Upper lobe of left lung (tissue), 6 donors: Measurements from ENCODE around the gene APBB1IP. TPM values are rescaled to one million over a fixed set of nuclear protein-coding genes. Genes with fewer than 3 reads are reported as not detected.
"Not testable (repeated sequence)": the region's sequence is repeated elsewhere in the genome, so short reads cannot be mapped to it uniquely, and the experiment has no call there.

Source experiments
- ATAC-seq, 2 donors: fragments of 200-7000 bp; cut with Tn5 transposase; one replicate each; pipeline ENCODE4 v1.9.1; 2022; ENCODE audit warnings: mild to moderate bottlenecking in 2 of 2, moderate library complexity in 2 of 2; ENCODE audit not compliant: low FRiP score in 2 of 2
- DNase-seq, 2 donors: peaks; one replicate each; pipeline ENCODE4 v3.0.0-alpha.2; 2019 to 2020
- H3K27ac ChIP-seq, 4 donors: fragments of 200-600 bp; sonication (generic); one replicate each; pipeline ENCODE4 v1.5.1; 2016 to 2019
- H3K27me3 ChIP-seq, 4 donors: fragments of 200-600 bp; sonication (generic); one replicate each; pipeline ENCODE4 v1.5.1; 2017 to 2019
- H3K36me3 ChIP-seq, 4 donors: fragments of 200-600 bp; sonication (generic); one replicate each; pipeline ENCODE4 v1.5.1; 2016 to 2019
- H3K4me1 ChIP-seq, 4 donors: fragments of 200-600 bp; sonication (generic); one replicate each; pipeline ENCODE4 v1.5.1; 2018 to 2019
- H3K4me3 ChIP-seq, 4 donors: fragments of 200-600 bp; sonication (generic); one replicate each; pipeline ENCODE4 v1.5.1; 2017 to 2019; ENCODE audit warnings: mild to moderate bottlenecking in 2 of 4, moderate library complexity in 1 of 4
- H3K9me3 ChIP-seq, 4 donors: fragments of 200-600 bp; sonication (generic); one replicate each; pipeline ENCODE4 v1.5.1; 2018 to 2019
- CTCF ChIP-seq, 6 experiments: fragments of 450-650 bp in 4 of 6; fragments of 200-600 bp in 2 of 6; sonication (generic) in 2 of 6; IDR thresholded peaks; one replicate each; pipeline ENCODE4 v1.5.1; 2016 to 2019; ENCODE audit warnings: antibody characterized with exemption in 6 of 6
- EP300 ChIP-seq, 4 donors: sonication (generic); formaldehyde crosslinking; IDR thresholded peaks; one replicate each; pipeline ENCODE4 v1.5.1; 2017; ENCODE audit warnings: antibody characterized with exemption in 4 of 4, control low read depth in 2 of 4
- POLR2A ChIP-seq, 4 donors: fragments of 450-650 bp; IDR thresholded peaks; one replicate each; pipeline ENCODE4 v1.5.1; 2016 to 2017; ENCODE audit warnings: antibody characterized with exemption in 4 of 4, mild to moderate bottlenecking in 2 of 4
- POLR2AphosphoS5 ChIP-seq, 2 donors: sonication (generic); formaldehyde crosslinking; IDR thresholded peaks; one replicate each; pipeline ENCODE4 v1.5.1; 2017; ENCODE audit warnings: antibody characterized with exemption in 2 of 2
- WGBS, 2 donors: methylation state at CpG; one replicate each; pipeline ENCODE4 v1.1.5; 2017 to 2018; 5-methylcytosine and 5-hydroxymethylcytosine counted together
- total RNA-seq, 6 donors: library from RNA; depleted of rRNA in 4 of 6; stranded (reverse); fragments of >200 nt in 4 of 6; gene quantifications; one replicate each; pipeline versions ENCODE4 v1.1.0 to v1.2.1, GENCODE V29; 2016 to 2021
- donor health status: DM: no; HTN: no; CAD: no; lungs with moderate emphysema.
- donor health status: DM: no; HTN: yes; CAD: no; lungs with severe emphysema.

Gene APBB1IP
- total RNA-seq, 6 donors from 2014 or later: 15.8 to 45.1 (median 31.3) TPM

DNA sequence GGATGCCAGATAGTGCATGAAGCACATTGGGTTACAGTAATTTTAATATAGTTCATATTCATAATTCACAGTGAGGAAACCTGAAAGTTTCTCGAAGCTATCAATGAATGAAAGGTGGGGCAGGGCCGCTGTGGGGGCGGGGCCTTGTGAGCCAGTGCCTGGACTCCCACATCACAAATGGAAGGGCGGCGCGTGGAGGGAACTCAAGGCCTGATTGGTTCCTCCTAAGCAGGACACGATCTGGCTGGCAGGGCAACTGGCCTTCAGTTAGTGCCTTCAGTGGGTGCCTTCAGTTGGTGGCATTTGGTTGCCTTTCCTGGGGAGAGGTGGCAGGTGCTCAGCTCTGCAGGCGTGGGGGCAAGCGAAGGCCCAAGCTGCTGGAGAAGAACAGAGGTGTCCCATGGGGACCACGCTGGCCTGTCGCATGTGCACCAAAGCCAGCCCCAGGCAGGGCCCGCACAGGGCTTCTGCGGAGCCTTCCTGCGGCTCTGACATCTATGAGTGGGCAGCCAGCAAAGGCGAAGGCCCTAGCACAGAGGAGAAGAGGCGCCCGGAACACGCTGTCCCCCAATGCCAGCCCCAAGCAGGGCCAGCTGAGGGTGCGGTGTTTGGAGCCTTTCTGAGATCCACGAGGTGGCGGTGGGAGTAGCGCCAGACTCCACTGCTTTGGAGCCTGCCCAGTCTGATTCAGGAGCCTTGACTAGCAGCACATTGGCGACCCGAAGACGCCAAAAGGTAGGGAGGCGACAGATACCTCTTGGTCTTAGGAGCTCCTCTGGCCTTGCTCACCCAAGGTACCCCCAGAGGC is 141.3 kb downstream of the APBB1IP start:
- Histone ChIP-seq H3K27ac (no peak overlapping the region), H3K27me3 (no peaks in the 10 kb centered on the region), H3K9me3 (no peaks in the 10 kb centered on the region), H3K36me3 (no peaks in the 10 kb centered on the region), H3K4me3 (no peak overlapping the region), H3K4me1 (no peaks in the 10 kb centered on the region)
- WGBS, 2 donors: 89 to 90% methylated on average over 16 to 24 of the region's 26 CpGs
- TF ChIP-seq POLR2A (IDR thresholded peaks at IDR 0.05) (no peak), POLR2AphosphoS5 (IDR thresholded peaks at IDR 0.05) (no peak), EP300 (IDR thresholded peaks at IDR 0.05) (no peak), CTCF (IDR thresholded peaks at IDR 0.05) (no peak)
- ATAC-seq: peak; percentile 19 to 39
- DNase-seq: peak in 1 of 2 donors; percentile 58

DNA sequence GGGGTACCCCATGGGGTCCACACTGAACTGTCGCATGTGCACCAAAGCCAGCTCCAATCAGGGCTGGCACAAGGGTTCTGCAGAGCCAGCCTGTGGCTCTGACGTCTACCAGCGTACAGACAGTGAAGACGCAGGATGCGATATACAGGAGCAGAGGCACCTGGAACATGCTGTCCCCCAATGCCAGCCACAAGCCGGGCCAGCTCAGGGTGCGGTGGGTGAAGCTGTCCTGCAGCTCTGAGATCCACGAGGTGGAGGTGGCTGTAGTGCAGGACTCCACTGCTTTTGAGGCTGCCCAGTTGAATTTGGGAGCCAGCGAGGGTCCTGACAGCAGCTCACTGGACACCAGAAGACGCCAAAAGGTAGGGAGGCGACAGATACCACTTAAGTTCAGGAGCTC is 148.1 kb downstream of the APBB1IP start:
- DNase-seq (peak in 1 of 2 donors; percentile 56), ATAC-seq (no peak)
- Histone ChIP-seq H3K4me3 (no peak overlapping the region), H3K9me3 (no peaks in the 10 kb centered on the region), H3K36me3 (no peaks in the 10 kb centered on the region), H3K27ac (no peak overlapping the region), H3K27me3 (no peaks in the 10 kb centered on the region), H3K4me1 (no peaks in the 10 kb centered on the region)
- no peak for TF ChIP-seq CTCF (IDR thresholded peaks at IDR 0.05)
- no peak for TF ChIP-seq POLR2A (IDR thresholded peaks at IDR 0.05)
- no peak for TF ChIP-seq EP300 (IDR thresholded peaks at IDR 0.05)
- no peak for TF ChIP-seq POLR2AphosphoS5 (IDR thresholded peaks at IDR 0.05)
- 91 to 92% methylated on average over 11 of the region's 11 CpGs for WGBS, 2 donors

DNA sequence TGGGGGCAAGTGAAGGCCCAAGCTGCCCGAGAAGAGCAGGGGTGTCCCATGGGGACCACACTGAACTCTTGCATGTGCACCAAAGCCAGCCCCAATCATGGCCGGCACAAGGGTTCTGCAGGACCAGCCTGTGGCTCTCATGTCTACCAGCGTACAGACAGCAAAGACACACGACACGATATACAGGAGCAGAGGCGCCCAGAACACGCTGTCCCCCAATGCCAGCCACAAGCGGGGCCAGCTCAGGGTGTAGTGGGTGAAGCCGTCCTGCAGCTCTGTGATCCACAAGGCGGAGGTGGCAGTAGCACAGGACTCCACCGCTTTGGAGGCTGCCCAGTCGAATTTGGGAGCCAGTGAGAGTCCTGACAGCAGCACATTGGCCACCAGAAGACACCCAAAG is 150.5 kb downstream of the APBB1IP start:
- ATAC-seq (no peak), DNase-seq (peak in 1 of 2 donors; percentile 53)
- Histone ChIP-seq H3K27ac (no peak overlapping the region), H3K4me1 (no peaks in the 10 kb centered on the region), H3K27me3 (no peaks in the 10 kb centered on the region), H3K4me3 (no peak overlapping the region), H3K36me3 (no peaks in the 10 kb centered on the region), H3K9me3 (no peaks in the 10 kb centered on the region)
- TF ChIP-seq POLR2AphosphoS5 (IDR thresholded peaks at IDR 0.05): no peak
- no peak for TF ChIP-seq EP300 (IDR thresholded peaks at IDR 0.05)
- TF ChIP-seq CTCF (IDR thresholded peaks at IDR 0.05): no peak
- no peak for TF ChIP-seq POLR2A (IDR thresholded peaks at IDR 0.05)
- WGBS, 2 donors: 94 to 100% methylated on average over 2 to 12 of the region's 12 CpGs

DNA sequence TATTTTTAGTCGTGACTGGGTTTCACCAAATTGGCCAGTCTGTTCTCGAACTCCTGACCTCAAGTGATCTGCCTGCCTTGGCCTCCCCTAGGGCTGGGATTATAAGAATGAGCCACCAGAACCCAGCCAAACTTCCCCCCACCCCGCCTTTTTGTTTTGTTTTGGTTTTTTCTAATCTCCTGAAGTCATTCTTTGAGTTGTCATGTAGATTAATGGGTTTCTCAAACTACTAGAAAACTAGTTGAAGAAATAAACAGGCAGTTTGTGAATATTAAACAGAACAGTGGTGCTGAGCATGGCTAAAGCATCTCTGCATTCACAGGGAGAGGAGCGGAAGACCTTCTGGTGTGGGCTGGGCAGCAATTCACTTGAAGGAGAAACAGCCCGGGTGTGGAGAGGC is 151.7 kb downstream of the APBB1IP start:
- H3K27me3 ChIP-seq, H3K4me3 ChIP-seq, H3K36me3 ChIP-seq, H3K27ac ChIP-seq, ATAC-seq, H3K4me1 ChIP-seq, DNase-seq, H3K9me3 ChIP-seq: not testable (repeated sequence)
- 78% methylated on average over 5 of the region's 5 CpGs for WGBS, 2 donors

- WGBS, 2 donors: 58 to 64% methylated on average over 5 to 19 of the region's 19 CpGs
- DNase-seq: peak in 1 of 2 donors; percentile 71
- no peak for ATAC-seq
- H3K36me3 ChIP-seq: no peaks in the 10 kb centered on the region
- no peaks in the 10 kb centered on the region for H3K4me1 ChIP-seq
- no peak for TF ChIP-seq POLR2AphosphoS5 (IDR thresholded peaks at IDR 0.05)
- TF ChIP-seq POLR2A (IDR thresholded peaks at IDR 0.05): no peak
- TF ChIP-seq EP300 (IDR thresholded peaks at IDR 0.05): no peak
- no peak for TF ChIP-seq CTCF (IDR thresholded peaks at IDR 0.05)
- H3K27me3 ChIP-seq: no peaks in the 10 kb centered on the region
- H3K9me3 ChIP-seq: no peaks in the 10 kb centered on the region
- H3K27ac ChIP-seq: no peak overlapping the region
- H3K4me3 ChIP-seq: no peak overlapping the region
Observed at GRCh38 chr10:26593896-26594295, 155.8 kb downstream of the APBB1IP start.

- ATAC-seq: peak in 1 of 2 donors; percentile 89
- not testable (repeated sequence) for H3K4me1 ChIP-seq, H3K9me3 ChIP-seq, H3K27ac ChIP-seq, DNase-seq, H3K4me3 ChIP-seq, H3K36me3 ChIP-seq, H3K27me3 ChIP-seq
- WGBS, 2 donors: 72 to 75% methylated on average over 2 of the region's 2 CpGs
Observed at GRCh38 chr10:26603283-26603682, 165.1 kb downstream of the APBB1IP start.

GRCh38 chr10:26604320-26605093 is 166.4 kb downstream of the APBB1IP start:
- not testable (repeated sequence) for ATAC-seq, H3K36me3 ChIP-seq, H3K4me1 ChIP-seq, H3K27ac ChIP-seq, H3K4me3 ChIP-seq, DNase-seq, H3K27me3 ChIP-seq, H3K9me3 ChIP-seq
- WGBS, 2 donors: 82 to 84% methylated on average over 13 of the region's 13 CpGs
